HL-60/S4 treated with retinoic acid at 250 ng/mL for 4 days and 3 days (cell line): ENCODE data around the gene SCARB1.

Experiments used
- in situ Hi-C: fragments of 300-500 bp; cut with MboI; formaldehyde crosslinking; loops from 2 replicates; pipeline ENCODE4 v1.7.0; 2022; ENCODE audit warnings: low sequenced_read_pairs

The SCARB1 gene

GRCh38 chr12:124844411-124845397 is 19.0 kb downstream of the SCARB1 start:
- in situ Hi-C loops, result no loop called here

GRCh38 chr12:124842800-124843510 is 20.7 kb downstream of the SCARB1 start:
- in situ Hi-C loops, result no loop called here

GRCh38 chr12:124842073-124842749 is 21.5 kb downstream of the SCARB1 start:
- in situ Hi-C loops, result no loop called here

- in situ Hi-C loops, result no loop called here
These were observed 22.1 kb downstream of the SCARB1 start for GRCh38 chr12:124841558-124841945.

DNA sequence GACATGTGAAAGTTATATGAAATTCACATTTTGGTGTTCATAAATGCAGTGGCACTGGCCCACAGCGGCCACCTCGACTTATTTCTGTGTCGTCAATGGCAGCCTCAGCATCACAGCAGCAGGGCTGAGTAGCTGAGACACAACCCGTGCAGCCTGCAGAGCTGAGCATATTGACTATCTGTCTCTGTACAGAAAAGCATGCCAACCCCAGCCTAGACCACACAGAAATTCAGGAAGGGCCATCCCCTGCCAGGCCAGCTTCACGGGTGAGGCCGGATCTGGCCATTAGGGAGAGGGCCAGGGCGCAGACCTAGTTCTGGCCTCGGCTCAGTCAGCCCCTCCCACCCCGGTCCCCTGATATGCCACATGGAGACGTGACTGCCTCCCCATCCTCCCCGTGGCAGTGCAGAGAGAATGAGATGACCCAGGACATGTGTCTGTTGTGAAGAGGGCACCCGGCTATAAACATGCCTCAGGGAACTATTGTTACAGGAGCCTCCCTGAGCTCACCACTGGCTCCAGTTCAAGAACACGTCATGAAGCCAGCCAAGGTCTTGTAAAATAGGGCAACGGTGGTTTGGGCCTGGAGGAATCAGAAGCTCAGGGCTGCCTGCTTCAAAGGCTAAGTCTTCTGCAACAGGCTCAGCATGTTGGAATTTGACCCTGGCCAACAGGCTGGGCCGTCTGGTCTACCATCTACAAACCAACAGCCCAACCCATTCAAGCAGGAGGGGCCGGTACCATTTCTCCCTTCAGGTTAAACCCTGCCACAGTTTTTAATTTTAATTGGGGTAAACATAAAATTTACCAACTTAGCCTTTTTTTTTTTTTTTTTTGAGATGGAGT is 25.5 kb downstream of the SCARB1 start:
- in situ Hi-C loops, result no loop called here

DNA sequence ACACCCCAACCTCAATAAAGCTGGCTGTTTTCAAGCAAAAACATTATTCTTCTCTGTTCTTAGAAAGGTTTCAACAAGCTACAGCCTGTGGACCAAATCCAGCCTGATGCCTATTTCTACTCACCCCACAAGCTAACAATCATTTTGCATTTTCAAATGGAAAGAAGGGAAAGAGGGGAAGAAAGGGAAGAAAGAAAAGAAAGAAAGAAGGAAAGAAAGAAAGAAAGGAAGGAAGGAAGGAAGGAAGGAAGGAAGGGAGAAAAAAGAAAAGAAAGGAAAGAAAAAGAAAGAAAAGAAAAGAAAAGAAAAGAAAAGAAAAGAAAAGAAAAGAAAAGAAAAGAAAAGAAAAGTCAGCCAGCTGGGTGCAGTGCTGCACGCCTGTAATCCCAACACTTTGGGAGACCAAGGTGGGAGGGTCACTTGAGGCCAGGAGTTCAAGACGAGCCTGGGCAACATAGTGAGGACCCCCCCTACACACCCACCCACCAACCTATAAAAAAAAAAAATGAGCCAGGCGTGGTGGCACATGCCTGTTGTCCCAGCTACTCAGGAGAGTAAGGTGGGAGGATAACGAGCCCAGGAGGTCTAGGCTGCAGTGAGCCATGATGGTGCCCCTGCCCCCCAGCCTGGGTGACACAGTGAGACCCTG is 26.3 kb downstream of the SCARB1 start:
- in situ Hi-C loops, result no loop called here

GRCh38 chr12:124836759-124837158 is 26.9 kb downstream of the SCARB1 start:
- in situ Hi-C loops, result no loop called here

DNA sequence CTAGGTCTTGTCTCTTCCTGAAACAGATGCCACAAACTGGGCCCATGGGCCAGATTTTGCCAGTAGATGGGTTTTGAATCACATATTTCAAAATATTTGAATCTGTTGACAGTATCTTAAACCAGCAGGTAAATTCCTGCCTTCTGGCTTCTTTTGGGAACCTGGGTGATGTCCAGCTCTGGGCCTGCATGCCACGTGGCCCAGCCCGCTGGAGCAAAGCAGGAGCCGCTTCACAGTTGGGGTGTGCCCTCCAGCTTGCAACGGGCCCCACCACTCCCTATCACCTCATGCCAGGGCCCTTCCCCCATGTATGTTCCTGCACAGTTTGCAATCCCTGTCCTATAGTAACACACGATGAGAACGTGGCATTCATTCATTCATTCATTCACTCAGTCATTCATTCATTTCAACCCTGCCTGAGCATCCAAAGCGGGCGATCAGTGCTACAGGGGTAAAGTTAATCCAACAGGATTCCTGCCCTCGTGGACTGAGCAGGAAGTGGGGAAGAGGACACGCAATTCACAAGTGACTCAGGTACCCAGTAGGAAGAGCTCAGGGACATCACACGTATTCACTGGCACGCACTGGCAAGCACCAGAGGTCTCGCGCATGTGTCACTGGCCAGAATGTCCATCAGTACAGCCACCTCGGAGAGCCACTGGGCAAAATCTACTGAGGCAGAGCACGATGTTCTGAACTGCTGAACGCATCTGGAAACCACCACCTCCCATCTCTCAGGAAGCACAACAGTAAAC is 27.8 kb downstream of the SCARB1 start:
- in situ Hi-C loops, result no loop called here

- in situ Hi-C loops, result no loop called here
These were observed 28.8 kb downstream of the SCARB1 start for GRCh38 chr12:124834822-124835221.

- in situ Hi-C loops, result no loop called here
These were observed 30.0 kb downstream of the SCARB1 start for GRCh38 chr12:124833693-124834122.

GRCh38 chr12:124832856-124833255 is 30.8 kb downstream of the SCARB1 start:
- in situ Hi-C loops, result no loop called here

- in situ Hi-C loops, result no loop called here
These were observed 32.1 kb downstream of the SCARB1 start for GRCh38 chr12:124831590-124831989.

DNA sequence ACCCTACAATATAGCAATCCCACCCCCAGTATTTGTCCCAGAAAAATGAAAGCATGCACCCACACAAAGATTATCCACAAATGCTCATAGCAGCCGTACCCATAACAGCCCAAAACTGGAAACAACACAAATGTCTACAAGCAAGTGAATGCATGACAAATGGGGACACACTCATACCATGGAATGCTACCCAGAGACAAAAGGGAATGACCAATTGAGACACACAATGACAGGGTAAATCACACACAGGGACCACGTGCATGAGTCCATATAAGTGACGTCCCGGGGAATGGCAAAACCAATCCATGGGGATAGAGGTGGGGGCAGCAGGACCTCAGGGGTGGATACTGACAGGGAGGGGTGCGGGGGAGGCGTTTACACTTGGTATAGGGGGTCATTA is 33.4 kb downstream of the SCARB1 start:
- in situ Hi-C loops, result no loop called here

DNA sequence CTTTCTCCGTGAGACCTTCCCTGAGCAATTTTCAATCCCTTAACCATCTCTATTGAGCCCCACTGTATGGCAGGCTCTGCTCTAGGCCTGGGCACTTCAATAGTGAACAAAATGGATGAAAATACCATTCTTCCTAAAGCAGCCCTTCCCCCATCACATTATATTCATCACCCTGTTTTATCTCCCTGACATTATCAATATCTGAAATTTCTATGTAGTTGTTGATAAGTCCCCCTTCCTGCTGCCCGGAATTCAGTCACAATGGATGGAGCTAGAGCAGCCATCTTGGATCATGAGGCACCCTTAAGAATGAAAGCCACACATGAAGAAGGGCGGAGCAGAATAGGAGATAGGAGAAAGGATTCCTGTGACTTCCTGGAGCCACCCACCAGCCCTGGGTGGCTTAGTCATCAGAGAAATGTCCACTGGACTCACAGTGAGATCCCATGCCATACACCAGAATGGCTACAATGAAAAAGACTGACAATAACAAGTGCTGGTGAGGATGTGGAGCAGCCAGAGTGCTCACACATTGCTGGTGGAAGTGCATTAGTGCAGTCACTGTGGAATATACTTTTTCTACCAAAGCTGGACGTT is 33.9 kb downstream of the SCARB1 start:
- in situ Hi-C loops, result no loop called here

- in situ Hi-C loops, result no loop called here
These were observed 34.5 kb downstream of the SCARB1 start for GRCh38 chr12:124829008-124829707.

DNA sequence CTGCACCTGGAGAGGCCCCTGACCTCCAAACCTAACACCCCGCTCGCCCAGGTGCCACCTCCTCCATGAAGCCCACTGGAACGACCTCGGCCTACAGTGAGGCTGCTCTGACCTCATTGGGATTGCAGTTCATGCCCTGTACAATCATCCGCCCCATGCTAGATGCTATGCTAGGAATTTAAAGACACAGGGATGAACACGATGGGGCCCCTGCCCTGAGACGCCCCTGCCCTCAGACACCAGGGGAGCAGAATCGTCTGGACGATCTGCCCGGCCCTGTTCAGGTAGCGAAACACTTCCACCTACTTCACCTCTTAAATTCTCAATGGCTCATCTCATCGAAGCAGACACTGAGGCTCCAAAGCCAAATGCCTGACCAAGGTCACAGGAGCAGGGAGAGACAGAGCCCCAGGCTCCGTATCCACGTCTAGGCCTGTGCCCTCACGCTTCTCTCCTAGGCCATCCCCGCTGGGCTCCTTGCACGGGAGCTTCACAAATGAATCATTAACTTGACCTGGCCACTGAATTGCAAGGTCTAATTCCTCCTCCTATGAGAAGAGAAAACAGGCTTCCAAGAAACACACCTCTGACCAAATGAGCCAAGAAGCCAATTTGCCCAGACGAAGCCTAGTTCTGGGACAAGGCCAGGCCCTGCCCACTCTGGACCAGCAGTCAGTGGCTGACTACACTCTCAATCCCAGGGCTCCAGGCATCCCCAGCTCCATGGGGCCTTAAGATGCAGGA is 35.2 kb downstream of the SCARB1 start:
- in situ Hi-C loops, result no loop called here

GRCh38 chr12:124827588-124828184 is 36.0 kb downstream of the SCARB1 start:
- in situ Hi-C loops, result no loop called here
